A549 (cell line): Measurements from ENCODE around the gene ROPN1B.

ENCODE experiments used
- CEBPB ChIP-seq, 2 experiments: fragments of >200 bp in 1 of 2; sonication (Bioruptor Twin) in 1 of 2; formaldehyde crosslinking in 1 of 2; IDR thresholded peaks; 2 replicates each; pipeline ENCODE4 v1.6.1; 2012 to 2016
- CTCF ChIP-seq: fragments of >200 bp; sonication (Bioruptor Twin); formaldehyde crosslinking; IDR thresholded peaks from 3 replicates; pipeline ENCODE4 v1.5.1; 2016
- HDAC2 ChIP-seq: fragments of 200-600 bp; sonication (generic); IDR thresholded peaks from 2 replicates; pipeline ENCODE4 v1.6.1; 2016

- TF ChIP-seq CTCF (no peak), HDAC2 (no peak), CEBPB (IDR thresholded peaks at IDR 0.05) (no peak)
Observed at GRCh38 chr3:126029241-126029640, 60.3 kb downstream of the ROPN1B start.
